Sigmoid colon (tissue), 7 donors: Measurements from ENCODE around the gene MED25. TPM values are rescaled to one million over a fixed set of nuclear protein-coding genes. Genes with fewer than 3 reads are reported as not detected.

ENCODE experiments used
- DNase-seq: peaks from one replicate; pipeline ENCODE4 v3.0.0-alpha.2; 2019
- H3K27ac ChIP-seq, 4 donors: fragments of 200-600 bp; sonication (generic); one replicate each; pipeline ENCODE4 v1.5.1; 2016 to 2019; ENCODE audit warnings: mild to moderate bottlenecking in 1 of 4
- H3K27me3 ChIP-seq, 3 donors: fragments of 200-600 bp; sonication (generic); one replicate each; pipeline ENCODE4 v1.5.1; 2019; ENCODE audit warnings: mild to moderate bottlenecking in 1 of 3
- H3K36me3 ChIP-seq, 4 donors: fragments of 200-600 bp; sonication (generic); one replicate each; pipeline ENCODE4 v1.5.1; 2016 to 2019
- H3K4me1 ChIP-seq, 4 donors: fragments of 200-600 bp; sonication (generic); one replicate each; pipeline ENCODE4 v1.5.1; 2017 to 2019
- H3K4me3 ChIP-seq, 4 donors: fragments of 200-600 bp; sonication (generic); one replicate each; pipeline ENCODE4 v1.5.1; 2017 to 2019; ENCODE audit warnings: mild to moderate bottlenecking in 2 of 4, moderate library complexity in 1 of 4
- H3K9me3 ChIP-seq, 4 donors: fragments of 200-600 bp in 3 of 4; sonication (generic) in 3 of 4; one replicate each; pipeline versions ENCODE4 v1.5.1 to v1.6.1; 2013 to 2019
- CTCF ChIP-seq, 4 experiments: fragments of 450-650 bp in 3 of 4; fragments of 200-600 bp in 1 of 4; IDR thresholded peaks; one replicate each; pipeline ENCODE4 v1.5.1; 2016 to 2019; ENCODE audit warnings: antibody characterized with exemption in 4 of 4, mild to moderate bottlenecking in 3 of 4, moderate library complexity in 2 of 4
- EP300 ChIP-seq, 4 donors: sonication (generic); formaldehyde crosslinking; IDR thresholded peaks; one replicate each; pipeline ENCODE4 v1.6.1; 2017; ENCODE audit warnings: antibody characterized with exemption in 4 of 4
- POLR2A ChIP-seq, 2 donors: fragments of 450-650 bp; IDR thresholded peaks; one replicate each; pipeline ENCODE4 v1.6.1; 2016; ENCODE audit warnings: antibody characterized with exemption in 2 of 2, mild to moderate bottlenecking in 2 of 2, moderate library complexity in 2 of 2
- POLR2AphosphoS5 ChIP-seq, 4 donors: sonication (generic); formaldehyde crosslinking; IDR thresholded peaks; one replicate each; pipeline ENCODE4 v1.6.1; 2017; ENCODE audit warnings: antibody characterized with exemption in 4 of 4
- WGBS, 2 donors: extraction: QIAGEN DNeasy Blood & Tissue Kit; methylation state at CpG; one replicate each; pipeline ENCODE4 v1.1.7; 2013; 5-methylcytosine and 5-hydroxymethylcytosine counted together
- intact Hi-C: fragments of 100-400 bp; cut with DNase I; formaldehyde crosslinking; loops from one replicate; pipeline ENCODE4 v1.15.1; 2023
- polyA plus RNA-seq, 3 donors: library from polyadenylated mRNA; stranded (reverse); fragments of 200-250 nt; gene quantifications; one replicate each; pipeline ENCODE4 v1.2.3, GENCODE V29; 2013
- total RNA-seq, 4 donors: library from RNA; depleted of rRNA; stranded (reverse); fragments of >200 nt; gene quantifications; one replicate each; pipeline ENCODE4 v1.1.0, GENCODE V29; 2016
- donor health status: healthy with polysubstance abuse.
- donor health status: Bipolar disorder and iron deficiency.
- donor health status: healthy.

MED25 gene
- total and polyA plus RNA-seq, 7 donors = 17.8 to 45.4 (median 23.3) TPM

GRCh38 chr19:49803529-49803856 lies 14.6 kb upstream of the MED25 start:
- WGBS, 2 donors = 92 to 94% methylated on average over 6 of the region's 6 CpGs
- no peaks in the 10 kb centered on the region for H3K27me3 ChIP-seq
- peaks cover 15 to 71% (median 19%) of the 10 kb centered on the region in 4 donors for H3K36me3 ChIP-seq
- H3K27ac ChIP-seq = no peak overlapping the region
- no peaks in the 10 kb centered on the region for H3K9me3 ChIP-seq
- intact Hi-C loops = no loop called here
- no peak for TF ChIP-seq EP300 (IDR thresholded peaks at IDR 0.05)
- TF ChIP-seq POLR2AphosphoS5 (IDR thresholded peaks at IDR 0.05) = no peak
- TF ChIP-seq POLR2A (IDR thresholded peaks at IDR 0.05) = no peak
- TF ChIP-seq CTCF (IDR thresholded peaks at IDR 0.05) = no peak
- H3K4me3 ChIP-seq = no peak overlapping the region
- H3K4me1 ChIP-seq = peaks cover 0 to 24% (median 22%) of the 10 kb centered on the region in 4 donors
- no peak for DNase-seq

- Histone ChIP-seq H3K4me3 (no peak overlapping the region), H3K9me3 (no peaks in the 10 kb centered on the region), H3K27ac (no peak overlapping the region), H3K27me3 (no peaks in the 10 kb centered on the region), H3K4me1 (peaks cover 0 to 38% (median 33%) of the 10 kb centered on the region in 4 donors), H3K36me3 (peaks cover 0 to 45% (median 6%) of the 10 kb centered on the region in 4 donors)
- no peak for TF ChIP-seq EP300 (IDR thresholded peaks at IDR 0.05)
- TF ChIP-seq POLR2AphosphoS5 (IDR thresholded peaks at IDR 0.05) = no peak
- no peak for TF ChIP-seq CTCF (IDR thresholded peaks at IDR 0.05)
- TF ChIP-seq POLR2A (IDR thresholded peaks at IDR 0.05) = no peak
- WGBS, 2 donors = 82 to 88% methylated on average over 20 of the region's 20 CpGs
- intact Hi-C loops = no loop called here
- DNase-seq = no peak
Observed at GRCh38 chr19:49805822-49806619, 12.1 kb upstream of the MED25 start.

GRCh38 chr19:49806620-49806959 lies 11.5 kb upstream of the MED25 start:
- H3K4me1 ChIP-seq = peaks cover 0 to 34% (median 27%) of the 10 kb centered on the region in 4 donors
- TF ChIP-seq POLR2AphosphoS5 (IDR thresholded peaks at IDR 0.05) = no peak
- TF ChIP-seq CTCF (IDR thresholded peaks at IDR 0.05) = no peak
- no peak for TF ChIP-seq POLR2A (IDR thresholded peaks at IDR 0.05)
- no peak for TF ChIP-seq EP300 (IDR thresholded peaks at IDR 0.05)
- no peak for DNase-seq
- no peaks in the 10 kb centered on the region for H3K9me3 ChIP-seq
- H3K27me3 ChIP-seq = no peaks in the 10 kb centered on the region
- H3K27ac ChIP-seq = no peak overlapping the region
- H3K4me3 ChIP-seq = no peak overlapping the region
- 92 to 93% methylated on average over 8 of the region's 8 CpGs for WGBS, 2 donors
- peaks cover 0 to 45% (median 6%) of the 10 kb centered on the region in 4 donors for H3K36me3 ChIP-seq
- intact Hi-C loops = no loop called here

GRCh38 chr19:49807058-49807903 lies 10.8 kb upstream of the MED25 start:
- TF ChIP-seq CTCF (IDR thresholded peaks at IDR 0.05) = no peak
- TF ChIP-seq EP300 (IDR thresholded peaks at IDR 0.05) = no peak
- TF ChIP-seq POLR2A (IDR thresholded peaks at IDR 0.05) = no peak
- TF ChIP-seq POLR2AphosphoS5 (IDR thresholded peaks at IDR 0.05) = no peak

More at GRCh38 chr19:49807058-49807903, 10.8 kb upstream of the MED25 start:
- Histone ChIP-seq H3K27ac (no peak overlapping the region), H3K9me3 (no peaks in the 10 kb centered on the region), H3K4me3 (no peak overlapping the region), H3K4me1 (peaks cover 0 to 31% (median 23%) of the 10 kb centered on the region in 4 donors), H3K36me3 (peaks cover 0 to 45% (median 6%) of the 10 kb centered on the region in 4 donors), H3K27me3 (no peaks in the 10 kb centered on the region)
- DNase-seq = no peak
- 76 to 88% methylated on average over 18 of the region's 18 CpGs for WGBS, 2 donors
- intact Hi-C loops = no loop called here
